BLaER1 (cell line): Measurements from ENCODE around the gene C1QL3.

Source experiments
- H3K27ac ChIP-seq: shearing (Covaris generic); formaldehyde crosslinking; 2 replicates; pipeline ENCODE4 v1.8.1; 2022
- H3K27me3 ChIP-seq: shearing (Covaris generic); formaldehyde crosslinking; 2 replicates; pipeline ENCODE4 v1.8.1; 2022
- H3K36me3 ChIP-seq: shearing (Covaris generic); formaldehyde crosslinking; 2 replicates; pipeline ENCODE4 v1.8.1; 2022
- H3K4me1 ChIP-seq: shearing (Covaris generic); formaldehyde crosslinking; 2 replicates; pipeline ENCODE4 v1.8.1; 2022
- H3K4me2 ChIP-seq: shearing (Covaris generic); formaldehyde crosslinking; 2 replicates; pipeline ENCODE4 v1.8.1; 2022
- H3K4me3 ChIP-seq: shearing (Covaris generic); formaldehyde crosslinking; 2 replicates; pipeline ENCODE4 v1.8.1; 2022
- H3K9ac ChIP-seq: shearing (Covaris generic); formaldehyde crosslinking; 2 replicates; pipeline ENCODE4 v1.8.1; 2022
- H3K9me3 ChIP-seq: shearing (Covaris generic); formaldehyde crosslinking; 2 replicates; pipeline ENCODE4 v1.8.1; 2022
- H4K20me1 ChIP-seq: shearing (Covaris generic); formaldehyde crosslinking; 2 replicates; pipeline ENCODE4 v1.8.1; 2022
- Cebpa-rat ChIP-seq: shearing (Covaris generic); IDR thresholded peaks from 2 replicates; pipeline ENCODE4 v1.8.1; 2022

The C1QL3 gene

DNA sequence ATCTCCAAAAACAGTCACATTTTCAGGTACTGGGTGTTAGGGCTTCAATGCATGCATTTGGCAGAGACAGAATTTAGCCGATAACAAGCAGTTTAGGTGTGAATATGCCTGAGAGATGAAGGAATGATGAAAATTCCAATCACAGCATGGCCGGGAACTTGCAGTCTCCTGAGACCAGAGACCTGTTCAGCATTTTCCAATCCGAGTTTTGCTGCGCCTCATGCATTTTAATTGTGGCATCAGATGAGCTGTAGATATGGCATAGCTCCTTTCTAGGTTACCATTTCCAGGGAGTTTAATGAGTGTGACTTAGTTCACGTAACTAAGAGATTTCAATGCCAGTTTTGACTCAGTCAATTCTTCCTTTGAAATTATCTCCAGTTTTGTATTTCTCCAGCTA lies 14.5 kb upstream of the C1QL3 start:
- H3K27me3 ChIP-seq = no peaks in the 10 kb centered on the region
- H3K4me3 ChIP-seq = no peak overlapping the region
- no peak overlapping the region for H3K9ac ChIP-seq
- H3K36me3 ChIP-seq = no peaks in the 10 kb centered on the region
- no peak overlapping the region for H3K4me2 ChIP-seq
- H3K4me1 ChIP-seq = no peaks in the 10 kb centered on the region
- no peaks in the 10 kb centered on the region for H4K20me1 ChIP-seq
- H3K27ac ChIP-seq = no peak overlapping the region
- no peak for TF ChIP-seq Cebpa-rat
- H3K9me3 ChIP-seq = no peaks in the 10 kb centered on the region

DNA sequence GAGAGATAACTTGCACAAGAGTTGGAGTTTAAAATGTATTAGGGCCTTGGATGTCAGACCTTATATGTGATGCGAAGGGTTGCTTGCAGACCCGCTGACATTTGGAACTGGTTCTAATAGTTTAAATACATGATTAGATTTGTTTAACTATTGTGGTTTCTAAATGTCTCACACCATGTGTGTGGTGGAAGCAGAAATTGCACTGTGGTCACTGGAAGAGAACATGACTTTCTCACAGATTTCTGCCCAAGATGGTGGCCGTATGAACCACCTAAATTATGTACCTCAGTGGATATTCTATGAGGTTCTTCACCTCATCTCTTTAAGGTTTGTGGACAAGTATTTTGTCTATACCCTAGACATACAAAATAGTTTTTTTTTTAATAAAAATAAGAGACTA lies 8.2 kb upstream of the C1QL3 start:
- Histone ChIP-seq H3K9me3 (no peaks in the 10 kb centered on the region), H3K9ac (no peak overlapping the region), H3K4me1 (no peaks in the 10 kb centered on the region), H3K4me3 (no peak overlapping the region), H3K4me2 (no peak overlapping the region), H3K27me3 (no peaks in the 10 kb centered on the region), H4K20me1 (no peaks in the 10 kb centered on the region), H3K27ac (no peak overlapping the region), H3K36me3 (no peaks in the 10 kb centered on the region)
- TF ChIP-seq Cebpa-rat = no peak

DNA sequence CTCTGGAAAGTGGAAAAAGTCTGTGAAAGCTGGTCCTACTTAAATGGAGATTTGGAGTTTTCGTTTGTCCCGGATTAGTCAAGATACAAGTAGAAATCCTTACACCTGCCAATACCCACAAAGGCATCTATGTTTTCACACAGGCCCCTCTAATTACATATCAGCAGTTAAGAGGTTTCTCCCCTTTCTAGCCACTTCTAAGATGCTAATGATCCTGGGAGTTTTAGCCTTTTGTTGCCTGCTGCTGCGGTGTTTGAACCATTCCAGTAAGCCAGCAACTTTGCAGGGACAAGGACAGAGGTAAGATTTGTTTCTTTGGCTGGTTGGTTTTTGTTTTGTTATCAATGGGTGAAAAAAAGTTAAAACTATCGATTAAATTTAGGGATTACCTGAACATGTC lies 5.8 kb upstream of the C1QL3 start:
- Histone ChIP-seq H3K4me2 (no peak overlapping the region), H4K20me1 (peaks cover 1% of the 10 kb centered on the region; the same call in 1 of the 2 replicates), H3K36me3 (no peaks in the 10 kb centered on the region), H3K4me3 (no peak overlapping the region), H3K4me1 (no peaks in the 10 kb centered on the region), H3K9ac (no peak overlapping the region), H3K27ac (no peak overlapping the region), H3K9me3 (no peaks in the 10 kb centered on the region), H3K27me3 (peaks cover 11% of the 10 kb centered on the region)
- TF ChIP-seq Cebpa-rat = no peak

DNA sequence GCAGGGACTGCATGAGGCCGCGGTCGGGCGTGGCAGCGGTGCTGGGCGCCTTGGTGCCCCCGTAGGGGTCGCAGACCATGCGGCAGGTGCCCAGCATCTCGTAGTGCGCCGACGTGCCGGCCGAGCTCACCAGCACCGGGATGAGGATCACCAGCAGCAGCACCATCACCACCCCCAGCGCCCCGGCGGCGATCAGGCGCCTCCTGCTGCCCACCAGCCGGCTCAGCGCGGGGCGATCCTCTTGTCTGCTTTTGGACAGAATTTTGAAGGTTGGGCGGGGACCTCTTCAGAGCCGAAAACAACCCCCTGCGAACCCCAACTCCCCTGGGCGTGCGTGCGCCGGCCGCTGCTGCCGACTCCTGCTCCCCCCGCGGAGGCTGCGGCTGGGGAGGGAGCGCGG lies 779 bp downstream of the C1QL3 start:
- H3K27ac ChIP-seq = no peak overlapping the region
- peaks cover 48% of the 10 kb centered on the region for H4K20me1 ChIP-seq
- peak overlapping the region; percentile 67 for H3K4me3 ChIP-seq
- H3K36me3 ChIP-seq = peaks cover 7% of the 10 kb centered on the region
- peaks cover 44% of the 10 kb centered on the region for H3K27me3 ChIP-seq
- H3K4me2 ChIP-seq = peak overlapping the region; percentile 94
- H3K9me3 ChIP-seq = peaks cover 15% of the 10 kb centered on the region
- peaks cover 7% of the 10 kb centered on the region for H3K4me1 ChIP-seq
- H3K9ac ChIP-seq = peak overlapping the region; percentile 48; the same call in 1 of the 2 replicates
- no peak for TF ChIP-seq Cebpa-rat

DNA sequence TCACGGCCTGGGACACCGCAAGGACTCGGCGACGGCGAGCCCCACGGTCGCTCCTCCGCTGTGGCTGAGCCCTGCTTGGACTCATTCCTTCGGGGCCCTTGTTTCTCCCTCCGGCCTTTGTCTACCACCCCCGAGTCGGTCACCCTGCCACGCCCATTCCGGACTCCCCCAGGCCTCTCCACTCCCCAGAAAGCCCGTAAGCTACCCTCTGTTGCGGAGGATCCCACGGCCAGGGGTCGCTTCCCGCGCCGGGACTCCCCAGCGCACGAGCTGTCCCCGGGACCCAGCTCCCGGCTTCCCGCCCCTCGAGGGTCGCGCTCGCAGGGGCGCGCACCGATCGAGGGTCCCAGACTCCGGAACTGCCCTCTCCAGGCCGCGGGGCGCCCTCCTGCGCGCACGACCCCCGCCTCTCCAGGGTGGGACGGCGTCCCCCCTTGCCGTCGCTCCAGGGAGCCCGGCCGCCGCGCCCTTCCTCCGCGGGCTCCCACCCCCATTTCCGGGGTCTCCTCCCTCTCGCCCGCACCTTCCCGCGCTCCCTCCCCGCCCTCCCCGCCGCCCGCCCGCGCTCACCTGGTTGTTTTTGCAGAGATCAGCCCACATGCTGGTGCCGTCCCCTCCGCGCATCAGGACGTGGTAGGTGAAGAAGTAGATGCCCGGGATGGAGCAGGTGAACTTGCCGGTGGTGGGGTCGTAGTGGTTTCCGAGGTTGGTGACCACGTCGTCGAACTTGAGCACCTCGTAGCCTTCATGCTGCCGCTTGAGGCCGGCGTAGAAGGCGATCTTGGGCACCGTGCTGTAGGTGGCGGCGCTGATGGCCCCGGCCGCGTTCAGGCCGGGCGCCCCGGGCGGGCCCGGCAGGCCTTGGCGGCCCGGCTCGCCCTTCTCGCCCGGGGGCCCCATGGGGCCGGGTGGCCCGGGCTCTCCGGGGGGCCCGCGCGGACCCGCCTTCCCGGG lies 1.5 kb downstream of the C1QL3 start:
- Histone ChIP-seq H3K4me3 (peak overlapping the region; percentile 67), H4K20me1 (peaks cover 48% of the 10 kb centered on the region), H3K27ac (no peak overlapping the region), H3K4me2 (peak overlapping the region; percentile 94), H3K9ac (no peak overlapping the region), H3K4me1 (peaks cover 7% of the 10 kb centered on the region), H3K27me3 (peaks cover 44% of the 10 kb centered on the region), H3K36me3 (peaks cover 7% of the 10 kb centered on the region), H3K9me3 (peaks cover 15% of the 10 kb centered on the region)
- TF ChIP-seq Cebpa-rat = no peak

DNA sequence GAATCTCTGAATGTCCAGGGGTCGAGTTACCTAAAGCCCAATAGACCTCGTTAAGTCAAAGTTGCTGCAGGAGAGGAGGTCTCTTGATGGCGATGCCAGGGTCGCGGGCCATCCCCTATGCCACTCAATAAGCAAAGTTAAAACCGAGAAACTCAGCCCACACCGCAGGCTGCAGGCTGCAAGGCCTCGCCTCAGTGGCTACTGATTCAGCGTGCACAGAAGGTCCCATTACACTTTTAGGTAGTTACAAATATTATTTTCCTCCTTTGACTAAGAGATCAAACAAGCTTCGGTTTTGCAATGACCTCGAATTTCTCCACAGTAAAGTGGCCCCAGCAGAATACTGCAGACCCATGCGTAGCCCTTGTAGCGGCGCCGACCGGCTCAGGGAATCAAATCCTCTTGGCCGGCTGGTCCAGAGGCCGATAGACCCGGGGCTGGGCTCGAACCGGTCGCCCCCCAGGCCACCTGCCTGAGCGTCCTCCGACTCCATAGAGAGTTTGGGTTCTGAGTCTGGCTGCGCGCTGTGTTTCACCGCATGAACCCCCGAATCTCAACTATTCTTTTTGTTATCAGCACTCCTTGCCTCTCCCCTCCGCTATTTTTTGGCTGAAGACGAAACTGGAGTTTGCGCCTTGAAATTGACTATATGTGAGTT lies 2.3 kb downstream of the C1QL3 start:
- H3K4me3 ChIP-seq = no peak overlapping the region
- no peak overlapping the region for H3K4me2 ChIP-seq
- H3K4me1 ChIP-seq = peaks cover 7% of the 10 kb centered on the region
- H4K20me1 ChIP-seq = peaks cover 48% of the 10 kb centered on the region
- peaks cover 7% of the 10 kb centered on the region for H3K36me3 ChIP-seq
- no peak for TF ChIP-seq Cebpa-rat
- H3K27me3 ChIP-seq = peaks cover 44% of the 10 kb centered on the region
- no peak overlapping the region for H3K9ac ChIP-seq
- no peak overlapping the region for H3K27ac ChIP-seq
- H3K9me3 ChIP-seq = peaks cover 15% of the 10 kb centered on the region

DNA sequence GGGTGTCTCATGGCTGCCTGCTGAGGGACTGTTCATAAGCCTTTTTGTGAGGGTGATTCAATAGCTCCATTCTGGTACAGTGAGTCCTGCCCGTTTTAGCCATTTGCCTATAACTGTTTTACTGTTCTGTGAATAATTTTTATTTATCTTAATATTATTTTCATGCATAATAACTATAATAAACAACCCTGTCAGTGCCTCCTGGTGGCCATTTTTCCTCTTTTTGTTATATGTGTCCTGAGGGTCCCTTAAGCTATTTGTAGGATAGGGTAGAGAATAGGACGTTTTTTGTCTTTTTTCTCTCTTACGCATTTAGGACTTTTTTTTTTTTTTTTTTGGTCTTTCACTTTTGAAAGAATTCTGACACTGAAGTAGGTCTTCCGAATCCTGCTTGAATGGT lies 2.9 kb downstream of the C1QL3 start:
- TF ChIP-seq Cebpa-rat = no peak
- Histone ChIP-seq H3K9ac (no peak overlapping the region), H3K4me3 (no peak overlapping the region), H4K20me1 (peaks cover 48% of the 10 kb centered on the region), H3K27ac (no peak overlapping the region), H3K4me2 (no peak overlapping the region), H3K27me3 (peaks cover 44% of the 10 kb centered on the region), H3K36me3 (peaks cover 7% of the 10 kb centered on the region), H3K4me1 (peaks cover 7% of the 10 kb centered on the region), H3K9me3 (peaks cover 15% of the 10 kb centered on the region)

DNA sequence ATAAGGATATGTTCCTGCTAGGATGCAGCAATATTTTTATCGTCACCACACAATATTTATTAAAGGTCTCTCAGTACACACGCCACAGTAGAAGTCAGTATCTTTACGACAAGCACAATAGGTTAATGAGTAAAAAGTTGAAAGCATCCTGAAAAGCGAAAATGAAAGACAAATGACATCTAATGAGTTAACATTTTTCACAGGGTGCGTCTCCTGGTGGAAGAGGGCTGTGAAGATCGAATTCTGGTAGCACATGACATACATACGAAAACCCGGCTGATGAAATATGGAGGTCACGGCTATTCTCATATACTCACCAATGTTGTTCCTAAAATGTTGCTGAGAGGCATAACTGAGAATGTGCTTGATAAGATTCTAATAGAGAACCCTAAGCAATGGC lies 10.8 kb downstream of the C1QL3 start:
- Histone ChIP-seq H3K4me3 (no peak overlapping the region), H3K9ac (no peak overlapping the region), H3K36me3 (peaks cover 41% of the 10 kb centered on the region), H3K27me3 (no peaks in the 10 kb centered on the region), H3K27ac (no peak overlapping the region), H3K9me3 (no peaks in the 10 kb centered on the region), H3K4me1 (no peaks in the 10 kb centered on the region), H3K4me2 (no peak overlapping the region), H4K20me1 (peaks cover 9% of the 10 kb centered on the region)
- TF ChIP-seq Cebpa-rat = no peak

DNA sequence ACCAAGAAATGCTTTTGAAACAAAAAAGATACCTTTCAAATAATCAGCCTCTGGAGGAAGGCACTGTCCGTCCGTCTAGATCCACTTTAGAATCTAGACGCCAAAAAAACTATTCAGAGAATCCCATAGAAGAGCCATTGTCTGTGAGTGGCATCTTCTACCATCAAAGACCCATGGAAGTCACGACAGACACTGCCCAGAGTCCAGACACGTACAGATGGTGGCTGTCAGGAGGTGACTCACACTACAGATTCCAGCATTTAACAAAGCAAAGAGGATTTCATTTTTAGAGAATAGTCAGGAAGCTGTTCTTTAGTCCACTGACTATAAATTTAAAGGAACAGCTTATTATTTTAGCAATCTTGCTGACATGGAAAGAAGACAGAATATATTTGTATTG lies 11.7 kb downstream of the C1QL3 start:
- no peak overlapping the region for H3K27ac ChIP-seq
- H3K36me3 ChIP-seq = peaks cover 49% of the 10 kb centered on the region
- no peak overlapping the region for H3K4me2 ChIP-seq
- no peak overlapping the region for H3K9ac ChIP-seq
- no peaks in the 10 kb centered on the region for H3K27me3 ChIP-seq
- no peaks in the 10 kb centered on the region for H3K9me3 ChIP-seq
- no peaks in the 10 kb centered on the region for H3K4me1 ChIP-seq
- TF ChIP-seq Cebpa-rat = no peak
- no peak overlapping the region for H3K4me3 ChIP-seq
- H4K20me1 ChIP-seq = peaks cover 9% of the 10 kb centered on the region; the same call in 1 of the 2 replicates

DNA sequence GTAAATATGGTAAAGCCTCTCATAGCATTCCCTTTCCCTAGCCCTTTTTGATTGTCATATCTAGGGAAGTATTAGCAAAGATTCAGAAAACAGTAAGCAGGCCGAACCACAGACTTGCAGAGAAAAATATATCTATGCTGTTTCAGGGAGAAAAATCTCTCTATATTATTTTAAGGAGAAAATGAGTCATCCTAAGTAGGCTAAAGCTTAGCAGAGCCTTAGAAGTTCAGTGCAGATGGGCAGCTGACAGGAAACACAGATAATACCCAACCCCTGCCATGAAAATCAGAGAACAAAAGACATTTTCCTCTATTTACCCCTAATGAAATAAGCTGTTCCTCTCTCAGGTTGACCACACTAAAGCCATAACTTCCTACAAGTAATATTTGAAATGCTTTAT lies 16.5 kb downstream of the C1QL3 start:
- no peaks in the 10 kb centered on the region for H3K27me3 ChIP-seq
- no peak for TF ChIP-seq Cebpa-rat
- H3K4me3 ChIP-seq = no peak overlapping the region
- H3K9me3 ChIP-seq = no peaks in the 10 kb centered on the region
- H3K9ac ChIP-seq = no peak overlapping the region
- H3K4me2 ChIP-seq = no peak overlapping the region
- H3K4me1 ChIP-seq = no peaks in the 10 kb centered on the region
- H3K36me3 ChIP-seq = peaks cover 55% of the 10 kb centered on the region
- H4K20me1 ChIP-seq = peaks cover 2% of the 10 kb centered on the region; the same call in 1 of the 2 replicates
- no peak overlapping the region for H3K27ac ChIP-seq
